Heart left ventricle (tissue), 16 donors: ENCODE data around the gene HARBI1. TPM values are rescaled to one million over a fixed set of nuclear protein-coding genes. Genes with fewer than 3 reads are reported as not detected.
A peak's percentile ranks its signal among the peaks of the same experiment; 100 is the strongest.

Experiments
- ATAC-seq, 4 donors: fragments of 200-7000 bp; cut with Tn5 transposase; one replicate each; pipeline ENCODE4 v1.9.1; 2020 to 2022; ENCODE audit warnings: moderate library complexity in 4 of 4, mild to moderate bottlenecking in 3 of 4, moderate number of reproducible peaks in 1 of 4
- DNase-seq, 5 donors: peaks; one replicate each; pipeline ENCODE4 v3.0.0-alpha.2; 2020
- H3K27ac ChIP-seq, 12 donors: fragments of 200-600 bp; sonication (generic) in 4 of 12; one replicate each; pipeline versions ENCODE4 v1.5.0 to v1.8.0; 2016 to 2022; ENCODE audit warnings: mild to moderate bottlenecking in 2 of 12
- H3K27me3 ChIP-seq, 9 donors: fragments of 200-600 bp; sonication (generic) in 2 of 9; one replicate each; pipeline versions ENCODE4 v1.5.1 to v1.8.0; 2016 to 2022; ENCODE audit warnings: mild to moderate bottlenecking in 3 of 9
- H3K36me3 ChIP-seq, 9 donors: fragments of 200-600 bp; sonication (generic) in 2 of 9; one replicate each; pipeline versions ENCODE4 v1.5.0 to v1.8.0; 2018 to 2022; ENCODE audit warnings: mild to moderate bottlenecking in 2 of 9
- H3K4me1 ChIP-seq, 12 donors: fragments of 200-600 bp; sonication (generic) in 4 of 12; one replicate each; pipeline versions ENCODE4 v1.5.0 to v1.8.0; 2016 to 2022; ENCODE audit warnings: mild to moderate bottlenecking in 3 of 12
- H3K4me3 ChIP-seq, 12 donors: fragments of 200-600 bp; sonication (generic) in 4 of 12; one replicate each; pipeline versions ENCODE4 v1.5.0 to v1.8.0; 2017 to 2022; ENCODE audit warnings: mild to moderate bottlenecking in 9 of 12, moderate library complexity in 4 of 12
- H3K9me3 ChIP-seq, 12 donors: fragments of 200-600 bp; sonication (generic) in 4 of 12; one replicate each; pipeline versions ENCODE4 v1.5.0 to v1.8.0; 2016 to 2022; ENCODE audit warnings: mild to moderate bottlenecking in 1 of 12
- POLR2A ChIP-seq, 2 donors: fragments of 450-650 bp; IDR thresholded peaks; one replicate each; pipeline ENCODE4 v1.6.1; 2017; ENCODE audit warnings: antibody characterized with exemption in 2 of 2, mild to moderate bottlenecking in 2 of 2, moderate library complexity in 2 of 2
- WGBS, 4 donors: extraction: QIAGEN DNeasy Blood & Tissue Kit in 2 of 4; methylation state at CpG; one replicate each; pipeline versions ENCODE4 v1.1.5 to v1.1.7; 2013 to 2018; 5-methylcytosine and 5-hydroxymethylcytosine counted together
- intact Hi-C, 10 donors: fragments of 100-400 bp; cut with DNase I; formaldehyde crosslinking; loops; one replicate each; pipeline versions ENCODE4 v1.11.1 to v1.14.2; 2022
- polyA plus RNA-seq, 2 donors: library from polyadenylated mRNA; stranded (reverse); fragments of 200-250 nt; gene quantifications; one replicate each; pipeline ENCODE4 v1.2.3, GENCODE V29; 2013
- total RNA-seq, 9 donors: library from RNA; depleted of rRNA in 2 of 9; stranded (reverse); fragments of >200 nt in 2 of 9; fragmentation: NEBNext Ultra II Directional in 3 of 9; extraction: Animal tissue kit (Norgen Biotek cat#: 25700) in 3 of 9; gene quantifications; one replicate each; pipeline versions ENCODE4 v1.1.0 to v1.2.4, GENCODE V29; 2016 to 2023
- TF ChIP-seq, protein P1 (sequence below), 12 donors: fragments of 200-600 bp; sonication (generic) in 4 of 12; IDR thresholded peaks; one replicate each; pipeline versions ENCODE4 v1.5.0 to v1.8.0; 2018 to 2022; ENCODE audit warnings: antibody characterized with exemption in 12 of 12, mild to moderate bottlenecking in 5 of 12
- donor health status: ischemic (EF 13 %, LVEDD 7.1; RV severe dilation, severe dysfunction).
- donor health status: healthy with polysubstance abuse.
- donor health status: DM: no; HTN: yes; CAD: no.
- donor health status: DM: no; HTN: no; CAD: no.
- donor health status: ischemic (EF 25% LVEDD 6.9; RV normal size, moderate dysfunction).
- donor health status: ischemic (EF 25% LVEDD 5.7; RV mildly dilated, moderate dysfunction).
- donor health status: healthy.
- donor health status: DM: yes; HTN: yes; CAD: no.
- donor health status: ischemic (EF 35%, LVEDD 5.7; RV mildly dilated, moderate dysfunction).
- donor health status: nonischemic (EF 11% LVEDD 7.7; RV severe dilation, severe dysfunction).
- donor health status: DM: yes; HTN: yes; CAD: no.
- donor health status: PGD.
- donor health status: ischemic (EF 29% LVEDD 5.4; RV normal size, mild dysfunction).
- donor health status: nonischemic (EF 23%, LVEDD 6.1; RV moderate dilation, normal function).

HARBI1 gene
- total and polyA plus RNA-seq, 11 donors: 2.1 to 4.5 (median 3.5) TPM

DNA sequence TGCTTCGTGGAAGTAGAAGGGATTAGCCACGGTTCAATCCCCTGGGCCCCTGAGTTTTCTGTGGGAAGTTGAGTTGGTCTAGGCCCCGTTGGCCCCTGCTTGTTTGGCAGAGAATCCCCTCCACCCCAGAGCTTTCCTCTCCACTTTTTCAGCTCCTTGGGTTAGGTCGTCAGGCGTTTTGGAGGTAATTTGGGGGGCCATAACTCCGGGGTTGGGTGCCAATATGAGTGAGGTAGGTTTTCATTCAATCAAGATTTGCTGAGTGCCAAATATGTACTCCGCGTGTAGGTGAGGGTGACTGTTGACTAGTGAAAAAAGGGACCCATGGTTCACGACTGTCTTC, 916 bp upstream of the HARBI1 start:
- no peak for ATAC-seq
- no peaks in the 10 kb centered on the region for H3K9me3 ChIP-seq
- WGBS, 4 donors: 3 to 4% (median 3%) methylated on average over 9 of the region's 9 CpGs
- peak overlapping the region; percentile 67 to 99 (median 92) for H3K4me3 ChIP-seq
- H3K36me3 ChIP-seq: peaks cover 0 to 29% (median 23%) of the 10 kb centered on the region in 9 donors
- intact Hi-C loops: loop anchor here in 9 of 10 donors (2.0 to 10.0 kb wide), 8 partner anchors 23 to 233 kb away; partner anchors contain the start of genes CHRM4 (in 4 of the 9), MDK (in 3 of the 9), ARHGAP1 (in 2 of the 9) and ZNF408 (in 2 of the 9)
- no peak for DNase-seq
- peaks cover 0 to 46% (median 20%) of the 10 kb centered on the region in 12 donors for H3K4me1 ChIP-seq
- TF ChIP-seq, protein P1, sequence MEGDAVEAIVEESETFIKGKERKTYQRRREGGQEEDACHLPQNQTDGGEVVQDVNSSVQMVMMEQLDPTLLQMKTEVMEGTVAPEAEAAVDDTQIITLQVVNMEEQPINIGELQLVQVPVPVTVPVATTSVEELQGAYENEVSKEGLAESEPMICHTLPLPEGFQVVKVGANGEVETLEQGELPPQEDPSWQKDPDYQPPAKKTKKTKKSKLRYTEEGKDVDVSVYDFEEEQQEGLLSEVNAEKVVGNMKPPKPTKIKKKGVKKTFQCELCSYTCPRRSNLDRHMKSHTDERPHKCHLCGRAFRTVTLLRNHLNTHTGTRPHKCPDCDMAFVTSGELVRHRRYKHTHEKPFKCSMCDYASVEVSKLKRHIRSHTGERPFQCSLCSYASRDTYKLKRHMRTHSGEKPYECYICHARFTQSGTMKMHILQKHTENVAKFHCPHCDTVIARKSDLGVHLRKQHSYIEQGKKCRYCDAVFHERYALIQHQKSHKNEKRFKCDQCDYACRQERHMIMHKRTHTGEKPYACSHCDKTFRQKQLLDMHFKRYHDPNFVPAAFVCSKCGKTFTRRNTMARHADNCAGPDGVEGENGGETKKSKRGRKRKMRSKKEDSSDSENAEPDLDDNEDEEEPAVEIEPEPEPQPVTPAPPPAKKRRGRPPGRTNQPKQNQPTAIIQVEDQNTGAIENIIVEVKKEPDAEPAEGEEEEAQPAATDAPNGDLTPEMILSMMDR (IDR thresholded peaks at IDR 0.05): peak in 1 of 12 donors; percentile 2
- TF ChIP-seq POLR2A (IDR thresholded peaks at IDR 0.05): no peak
- no peaks in the 10 kb centered on the region for H3K27me3 ChIP-seq
- H3K27ac ChIP-seq: peak overlapping the region; percentile 85 to 97 (median 92)

DNA sequence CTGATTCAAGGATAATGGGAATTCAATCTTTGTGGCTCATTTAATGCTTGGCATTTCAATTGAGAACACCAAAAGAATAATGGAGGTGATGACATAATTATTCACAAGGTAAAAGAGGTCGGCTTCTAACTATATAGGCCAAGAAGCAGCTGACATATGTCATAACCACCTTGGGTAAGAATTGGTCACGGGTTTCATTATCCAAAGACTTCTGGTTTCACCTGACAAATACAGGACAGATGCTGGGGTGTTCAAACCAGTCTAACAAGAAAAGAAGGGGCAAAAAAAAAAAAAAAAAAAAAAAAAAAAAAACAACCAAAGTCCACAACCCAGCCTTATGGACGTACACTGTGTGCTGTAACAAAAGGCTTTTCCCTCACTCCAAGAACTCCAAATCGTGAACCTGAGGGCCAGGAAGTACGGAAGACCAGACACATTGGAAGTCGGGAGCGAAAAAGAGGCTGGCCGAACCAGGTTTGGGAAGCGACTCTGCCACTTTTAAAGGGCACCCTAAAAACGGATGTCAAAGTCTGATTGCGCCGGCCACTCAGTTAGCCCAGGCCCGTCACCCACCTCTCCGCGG, 385 bp downstream of the HARBI1 start:
- intact Hi-C loops: loop anchor here in 9 of 10 donors (2.0 to 10.0 kb wide), 8 partner anchors 22 to 232 kb away; partner anchors contain the start of genes CHRM4 (in 4 of the 9), MDK (in 3 of the 9), ARHGAP1 (in 2 of the 9) and ZNF408 (in 2 of the 9)
- ATAC-seq (peak in 2 of 4 donors; percentile 2 to 8), DNase-seq (no peak)
- Histone ChIP-seq H3K27me3 (no peaks in the 10 kb centered on the region), H3K4me1 (peaks cover 0 to 55% (median 27%) of the 10 kb centered on the region in 12 donors), H3K9me3 (no peaks in the 10 kb centered on the region), H3K4me3 (peak overlapping the region; percentile 67 to 99 (median 92)), H3K36me3 (peaks cover 0 to 17% (median 12%) of the 10 kb centered on the region in 9 donors), H3K27ac (peak overlapping the region; percentile 85 to 97 (median 92))
- TF ChIP-seq, protein P1 (IDR thresholded peaks at IDR 0.05): no peak
- peak in 1 of 2 donors; percentile 64 for TF ChIP-seq POLR2A (IDR thresholded peaks at IDR 0.05)
- 2 to 5% (median 3%) methylated on average over 10 to 15 of the region's 15 CpGs for WGBS, 4 donors

DNA sequence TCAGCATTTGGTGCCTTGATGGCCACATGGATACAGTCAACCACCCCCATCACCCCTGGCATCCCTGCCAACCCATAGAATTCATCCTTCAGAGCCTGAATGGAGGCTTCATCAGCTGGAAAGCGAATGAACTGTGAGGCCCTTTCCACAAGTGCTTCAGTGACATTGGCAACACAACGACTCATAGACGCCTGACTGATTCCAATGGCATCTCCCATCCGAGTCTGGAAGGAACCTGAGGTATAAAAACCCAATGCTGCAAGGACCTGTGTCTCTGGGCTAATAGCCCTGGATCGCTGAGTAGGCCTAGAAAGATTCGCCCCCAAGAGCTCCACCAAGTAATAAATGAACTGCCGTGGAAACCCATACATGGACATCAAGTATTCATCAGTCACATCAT, 1.3 kb downstream of the HARBI1 start:
- no peak for TF ChIP-seq POLR2A (IDR thresholded peaks at IDR 0.05)
- TF ChIP-seq, protein P1 (IDR thresholded peaks at IDR 0.05): no peak
- no peaks in the 10 kb centered on the region for H3K27me3 ChIP-seq
- H3K9me3 ChIP-seq: no peaks in the 10 kb centered on the region
- H3K27ac ChIP-seq: no peak overlapping the region
- no peak overlapping the region for H3K4me3 ChIP-seq
- ATAC-seq: no peak
- DNase-seq: no peak
- 96 to 98% (median 96%) methylated on average over 7 of the region's 7 CpGs for WGBS, 4 donors
- peaks cover 0 to 8% (median 3%) of the 10 kb centered on the region in 9 donors for H3K36me3 ChIP-seq
- intact Hi-C loops: loop anchor here in 9 of 10 donors (2.0 to 10.0 kb wide), 8 partner anchors 21 to 231 kb away; partner anchors contain the start of genes CHRM4 (in 4 of the 9), MDK (in 3 of the 9), ARHGAP1 (in 2 of the 9) and ZNF408 (in 2 of the 9)
- peaks cover 0 to 59% (median 27%) of the 10 kb centered on the region in 12 donors for H3K4me1 ChIP-seq

DNA sequence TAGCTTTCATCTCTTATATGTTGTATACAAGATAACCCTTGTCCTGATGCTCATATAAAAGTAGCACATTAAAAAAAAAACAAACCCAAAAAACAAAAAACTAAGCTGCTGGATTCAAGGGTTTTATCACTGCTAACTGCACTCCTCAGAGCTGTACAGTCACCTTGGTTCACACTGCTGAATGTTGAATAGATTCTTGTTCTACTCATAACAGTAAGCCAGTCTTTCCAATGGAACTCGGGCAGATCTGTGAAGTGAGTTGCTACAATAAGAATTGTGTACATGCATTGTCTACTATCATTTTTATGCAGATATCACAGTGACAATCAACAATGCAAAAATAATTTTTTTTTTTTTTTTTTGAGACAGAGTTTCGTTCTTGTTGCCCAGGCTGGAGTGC, 4.7 kb downstream of the HARBI1 start:
- H3K4me1 ChIP-seq: peaks cover 0 to 31% (median 11%) of the 10 kb centered on the region in 12 donors
- H3K4me3 ChIP-seq: no peak overlapping the region
- TF ChIP-seq POLR2A (IDR thresholded peaks at IDR 0.05): no peak
- TF ChIP-seq, protein P1 (IDR thresholded peaks at IDR 0.05): no peak
- H3K9me3 ChIP-seq: no peaks in the 10 kb centered on the region
- no peak for ATAC-seq
- DNase-seq: no peak
- H3K27ac ChIP-seq: peak overlapping the region in 2 of 12 donors; percentile 4 to 8
- H3K36me3 ChIP-seq: no peaks in the 10 kb centered on the region
- 73 to 76% (median 75%) methylated on average over 2 of the region's 2 CpGs for WGBS, 4 donors
- H3K27me3 ChIP-seq: no peaks in the 10 kb centered on the region
- intact Hi-C loops: loop anchor here in 6 of 10 donors (10.0 kb wide), 3 partner anchors 68 to 228 kb away; partner anchors contain the start of genes MDK (in 3 of the 6) and CHRM4 (in 2 of the 6)
